AG09319 (cell line): ENCODE measurements around the gene DIAPH1.

Experiments used
- DNase-seq: peaks from one replicate; pipeline ENCODE4 v3.0.0-alpha.2; 2010; ENCODE audit warnings: low read depth; ENCODE audit errors: extremely low read depth
- CTCF ChIP-seq: IDR thresholded peaks from 2 replicates; pipeline ENCODE4 v1.5.1; 2011; ENCODE audit warnings: low read depth, mild to moderate bottlenecking, inconsistent platforms, low read length, moderate library complexity

DIAPH1 gene

GRCh38 chr5:141649056-141649688 lies 30.4 kb upstream of the DIAPH1 start:
- no peak for TF ChIP-seq CTCF
- no peak for DNase-seq

- DNase-seq = no peak
- TF ChIP-seq CTCF = no peak
Measured at GRCh38 chr5:141647851-141648250, 29.1 kb upstream of the DIAPH1 start.

- TF ChIP-seq CTCF = no peak
- DNase-seq = no peak
Measured at GRCh38 chr5:141647242-141647641, 28.4 kb upstream of the DIAPH1 start.

- DNase-seq = no peak
- TF ChIP-seq CTCF = no peak
Measured at GRCh38 chr5:141646026-141646425, 27.2 kb upstream of the DIAPH1 start.

GRCh38 chr5:141641634-141642267 lies 23.0 kb upstream of the DIAPH1 start:
- TF ChIP-seq CTCF = peak; percentile 19
- DNase-seq = no peak

- no peak for TF ChIP-seq CTCF
- no peak for DNase-seq
Measured at GRCh38 chr5:141640698-141641097, 21.9 kb upstream of the DIAPH1 start.

- no peak for TF ChIP-seq CTCF
- no peak for DNase-seq
Measured at GRCh38 chr5:141640051-141640415, 21.2 kb upstream of the DIAPH1 start.
